VCaP (cell line): ENCODE measurements around the gene SPOCK1.

ENCODE experiments used
- H3K27ac ChIP-seq: fragments of 450-650 bp; 2 replicates; pipeline ENCODE4 v1.5.1; 2017
- TF ChIP-seq, protein P1 (sequence below): fragments of 450-650 bp; conservative IDR thresholded peaks from 2 replicates; pipeline ENCODE4 v1.5.1; 2017; ENCODE audit warnings: mild to moderate bottlenecking, moderate library complexity

The SPOCK1 gene

DNA sequence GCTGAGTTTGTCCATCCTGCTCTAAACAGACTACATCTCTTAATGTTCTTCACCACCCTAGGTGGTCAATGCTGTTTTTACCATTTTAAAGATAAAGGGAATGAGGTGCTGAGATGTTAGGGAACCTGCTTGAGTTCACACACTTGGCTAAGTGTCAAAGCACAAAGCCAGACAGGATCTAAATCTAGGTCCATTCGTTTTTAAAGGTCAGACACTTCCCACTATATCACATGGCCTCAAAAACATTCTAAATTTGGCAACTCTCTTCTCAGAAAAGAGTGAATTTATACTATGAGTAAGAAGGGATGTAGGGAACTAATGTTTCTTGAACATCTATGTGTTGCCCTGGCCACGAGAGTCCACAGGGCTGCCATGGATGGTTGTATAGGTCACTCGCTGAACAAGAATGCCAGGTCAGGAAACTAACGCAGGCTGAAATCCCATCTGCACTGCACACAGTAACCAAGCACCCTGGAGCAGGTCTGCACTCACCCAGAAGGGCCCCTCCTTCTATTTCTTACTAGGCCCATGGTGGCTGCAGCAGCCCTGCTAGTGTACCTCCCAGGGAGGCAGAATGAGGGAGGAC, 213.0 kb downstream of the SPOCK1 start:
- H3K27ac ChIP-seq: peak overlapping the region; percentile 91; the same call in 1 of the 2 replicates

DNA sequence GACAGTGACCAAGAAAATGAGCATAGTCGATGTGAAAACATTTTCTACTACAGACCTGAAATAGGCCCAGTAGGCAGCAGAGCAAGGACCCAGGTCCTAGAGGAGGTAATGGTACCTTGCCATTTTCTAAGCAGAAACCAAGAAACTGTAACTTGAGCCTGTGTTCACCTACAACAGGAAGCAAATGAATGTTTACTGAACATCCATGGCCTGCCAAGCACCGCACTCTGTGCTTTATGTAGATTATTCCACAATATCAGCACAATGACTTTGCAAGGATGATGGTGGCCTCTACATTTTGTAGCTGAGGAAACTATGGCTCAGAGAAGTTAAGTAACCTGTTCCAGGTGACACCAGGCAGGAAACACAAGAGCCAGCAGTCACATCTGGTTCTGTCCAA, 215.3 kb downstream of the SPOCK1 start:
- H3K27ac ChIP-seq: peak overlapping the region; percentile 91
- TF ChIP-seq, protein P1, sequence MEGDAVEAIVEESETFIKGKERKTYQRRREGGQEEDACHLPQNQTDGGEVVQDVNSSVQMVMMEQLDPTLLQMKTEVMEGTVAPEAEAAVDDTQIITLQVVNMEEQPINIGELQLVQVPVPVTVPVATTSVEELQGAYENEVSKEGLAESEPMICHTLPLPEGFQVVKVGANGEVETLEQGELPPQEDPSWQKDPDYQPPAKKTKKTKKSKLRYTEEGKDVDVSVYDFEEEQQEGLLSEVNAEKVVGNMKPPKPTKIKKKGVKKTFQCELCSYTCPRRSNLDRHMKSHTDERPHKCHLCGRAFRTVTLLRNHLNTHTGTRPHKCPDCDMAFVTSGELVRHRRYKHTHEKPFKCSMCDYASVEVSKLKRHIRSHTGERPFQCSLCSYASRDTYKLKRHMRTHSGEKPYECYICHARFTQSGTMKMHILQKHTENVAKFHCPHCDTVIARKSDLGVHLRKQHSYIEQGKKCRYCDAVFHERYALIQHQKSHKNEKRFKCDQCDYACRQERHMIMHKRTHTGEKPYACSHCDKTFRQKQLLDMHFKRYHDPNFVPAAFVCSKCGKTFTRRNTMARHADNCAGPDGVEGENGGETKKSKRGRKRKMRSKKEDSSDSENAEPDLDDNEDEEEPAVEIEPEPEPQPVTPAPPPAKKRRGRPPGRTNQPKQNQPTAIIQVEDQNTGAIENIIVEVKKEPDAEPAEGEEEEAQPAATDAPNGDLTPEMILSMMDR: no peak

More for the DNA sequence above, 213.0 kb downstream of the SPOCK1 start:
- TF ChIP-seq, protein P1: no peak

DNA sequence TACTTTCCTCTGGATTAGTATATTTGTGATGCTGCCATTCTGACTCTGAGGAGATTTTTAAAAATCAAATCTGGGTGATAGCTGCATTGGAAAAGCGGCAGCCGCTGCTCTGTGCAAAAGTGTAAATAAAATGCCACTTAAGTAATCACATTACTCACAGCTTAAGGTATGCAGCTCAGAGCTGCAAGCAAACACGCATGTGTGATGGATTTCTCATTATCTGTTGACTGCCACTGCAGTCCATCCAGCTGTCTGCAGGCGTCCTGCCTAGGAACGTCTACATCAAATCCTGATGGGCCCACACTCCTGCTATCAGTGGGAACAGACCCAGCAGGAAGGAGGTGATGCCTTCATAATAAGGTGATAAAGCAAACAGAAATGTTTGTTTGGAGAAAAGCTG, 216.9 kb downstream of the SPOCK1 start:
- TF ChIP-seq, protein P1: no peak
- H3K27ac ChIP-seq: peak overlapping the region; percentile 91

DNA sequence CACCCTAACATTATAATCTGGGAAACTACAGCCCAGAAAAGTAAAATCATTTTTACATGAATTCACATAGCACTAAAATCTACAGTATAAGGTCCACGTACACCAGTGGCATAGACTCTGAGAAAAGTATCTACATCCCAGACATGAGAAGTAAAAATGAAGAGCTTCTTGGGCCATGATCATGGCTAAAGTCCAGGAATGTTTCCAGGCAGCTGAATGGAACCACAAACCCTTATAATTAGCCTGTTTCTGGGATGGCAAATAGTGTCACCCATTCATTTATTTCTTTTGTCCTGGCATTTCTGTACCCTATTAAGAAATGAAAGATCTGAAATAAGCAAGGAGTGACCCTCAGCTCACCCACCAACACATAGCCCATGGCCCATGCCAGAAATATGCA, 217.9 kb downstream of the SPOCK1 start:
- TF ChIP-seq, protein P1: no peak
- H3K27ac ChIP-seq: peak overlapping the region; percentile 91

DNA sequence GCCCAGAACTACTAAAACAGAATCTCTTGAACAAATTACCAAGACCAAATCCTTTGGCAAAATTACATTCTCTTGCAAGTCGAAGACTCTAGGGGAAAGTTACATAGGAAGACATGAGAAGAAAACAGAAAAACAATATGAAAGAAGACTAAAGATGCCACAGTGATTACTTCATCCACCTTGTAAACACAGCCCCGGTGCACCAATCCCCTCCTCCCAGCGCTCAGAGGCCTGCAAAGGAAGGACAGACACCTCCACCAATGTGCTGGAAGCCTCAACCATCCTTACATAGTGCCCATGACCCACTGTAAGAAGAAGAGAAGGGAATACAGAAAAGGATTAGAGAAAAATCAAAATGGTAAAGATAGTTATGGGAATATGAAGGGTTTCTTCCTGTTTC, 218.5 kb downstream of the SPOCK1 start:
- peak overlapping the region; percentile 91 for H3K27ac ChIP-seq
- TF ChIP-seq, protein P1: no peak

DNA sequence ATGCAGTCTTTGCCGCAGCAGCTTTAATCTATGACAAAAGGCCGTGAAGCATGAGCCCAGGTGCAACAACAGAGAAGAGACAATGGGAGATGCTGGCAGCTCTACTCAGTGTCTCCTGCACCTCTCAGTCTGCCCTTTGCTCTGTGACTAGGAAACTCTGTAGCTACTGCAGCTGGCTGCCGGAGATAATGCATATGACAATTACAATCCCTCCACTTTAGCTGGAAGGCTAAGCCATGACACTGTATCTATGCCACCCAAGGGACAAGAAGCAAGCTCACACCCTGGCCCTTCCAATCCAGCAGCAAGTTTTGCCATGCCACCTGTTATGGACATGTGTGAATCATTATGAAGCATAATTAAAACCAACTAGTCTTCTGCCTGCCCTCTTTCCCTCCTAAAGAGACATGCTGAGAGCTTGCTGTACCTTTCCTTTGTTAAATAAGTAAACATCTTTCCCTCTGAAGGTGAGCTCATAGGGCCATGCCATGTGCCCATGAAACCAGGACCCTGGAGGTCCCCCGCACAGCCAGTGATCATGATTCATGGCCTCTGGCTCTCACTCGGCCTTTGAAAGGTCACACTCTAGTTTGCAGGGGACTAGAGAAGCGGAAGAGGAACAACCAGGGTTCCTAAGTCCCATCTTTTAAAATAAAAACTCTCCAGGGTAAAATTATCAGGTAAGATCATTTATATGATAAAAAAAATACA, 219.4 kb downstream of the SPOCK1 start:
- peak overlapping the region; percentile 91 for H3K27ac ChIP-seq
- TF ChIP-seq, protein P1: no peak

DNA sequence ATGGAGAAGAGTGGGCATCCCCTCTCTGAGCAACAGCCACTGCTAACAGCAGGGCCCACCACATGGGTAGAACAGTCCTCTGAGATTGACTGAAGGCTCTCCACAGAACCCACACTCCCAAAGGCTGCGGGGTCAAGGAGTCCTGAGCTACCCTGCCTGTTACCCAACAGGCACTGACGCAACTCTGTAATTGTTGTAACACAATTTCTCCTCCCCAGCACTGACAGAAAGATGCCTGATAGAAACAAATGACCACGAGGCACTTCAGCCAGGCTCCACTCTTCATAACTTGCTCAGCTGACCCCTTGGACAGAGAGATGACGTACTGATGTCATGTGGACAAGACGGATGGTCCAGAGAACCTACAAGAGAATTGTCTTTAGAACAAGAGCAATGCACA, 220.7 kb downstream of the SPOCK1 start:
- TF ChIP-seq, protein P1: no peak
- H3K27ac ChIP-seq: peak overlapping the region; percentile 91
